NT2/D1 (cell line): ENCODE data around the gene POGK.

Source experiments
- SUZ12 ChIP-seq: IDR thresholded peaks from 2 replicates; pipeline ENCODE4 v1.6.1; 2011; ENCODE audit not compliant: insufficient read length, insufficient read depth; ENCODE audit errors: extremely low read depth
- YY1 ChIP-seq: IDR thresholded peaks from 2 replicates; pipeline ENCODE4 v1.6.1; 2011; ENCODE audit not compliant: insufficient read length, insufficient read depth
- ZNF274 ChIP-seq: IDR thresholded peaks from 2 replicates; pipeline ENCODE4 v1.6.1; 2011; ENCODE audit warnings: mild to moderate bottlenecking, low read depth, low read length

GRCh38 chr1:166905900-166906299, 66.6 kb downstream of the POGK start:
- TF ChIP-seq YY1 (no peak), SUZ12 (no peak), ZNF274 (no peak)
